GM21576 (cell line): ENCODE results near the gene ALG14.
"Not testable (repeated sequence)": the region's sequence is repeated elsewhere in the genome, so short reads cannot be mapped to it uniquely, and the experiment has no call there.

Experiments
- ATAC-seq: cut with Tn5 transposase; IDR thresholded peaks from one replicate; pipeline ENCODE4 v1.9.1; 2021; ENCODE audit warnings: mild to moderate bottlenecking, moderate library complexity; ENCODE audit not compliant: unreplicated experiment

The ALG14 gene, protein sequence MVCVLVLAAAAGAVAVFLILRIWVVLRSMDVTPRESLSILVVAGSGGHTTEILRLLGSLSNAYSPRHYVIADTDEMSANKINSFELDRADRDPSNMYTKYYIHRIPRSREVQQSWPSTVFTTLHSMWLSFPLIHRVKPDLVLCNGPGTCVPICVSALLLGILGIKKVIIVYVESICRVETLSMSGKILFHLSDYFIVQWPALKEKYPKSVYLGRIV

DNA sequence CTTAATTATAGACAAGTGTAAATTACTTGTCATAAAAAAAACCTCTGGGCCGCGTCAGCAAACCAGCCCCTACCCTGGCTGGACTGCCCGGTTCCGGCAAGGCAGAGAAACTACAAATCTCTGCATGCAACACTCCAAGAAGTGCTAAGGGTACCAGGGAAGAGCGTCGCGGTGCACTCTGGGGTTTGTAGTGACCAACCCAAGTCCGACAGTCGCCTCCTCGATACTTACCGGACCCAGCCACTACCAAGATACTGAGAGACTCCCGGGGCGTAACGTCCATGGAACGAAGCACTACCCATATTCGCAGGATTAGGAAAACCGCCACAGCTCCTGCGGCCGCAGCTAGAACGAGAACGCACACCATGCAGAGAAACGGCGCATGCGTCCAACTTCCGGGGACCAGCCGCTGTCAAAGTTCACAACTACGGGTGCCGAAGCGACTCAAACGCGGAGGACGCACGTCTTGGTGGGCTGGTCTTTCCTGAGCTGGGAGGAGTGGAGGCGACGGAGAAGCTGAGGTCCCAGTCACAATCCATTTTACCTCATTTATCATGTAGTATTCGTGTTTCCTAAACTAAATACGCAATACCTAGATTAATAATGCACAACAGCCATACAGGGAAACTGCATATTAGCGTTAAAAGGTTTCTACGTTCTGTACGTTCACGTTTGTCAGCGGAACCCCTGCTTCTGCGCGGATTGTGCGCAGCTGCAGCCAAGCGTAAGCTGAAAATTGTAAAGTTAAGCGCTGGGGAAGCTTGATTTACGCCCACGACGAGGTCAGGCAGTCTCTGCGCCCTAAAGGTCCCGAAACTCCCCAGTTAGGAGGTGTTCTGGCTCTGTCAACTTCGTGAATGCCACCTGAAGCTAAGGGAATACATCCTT lies at the start of gene ALG14:
ALG14 (minus strand) TSS at position 420 of the 888 bp plus-strand sequence; CDS start at position 367, 53 bp downstream.
- ATAC-seq: peak; percentile 98

DNA sequence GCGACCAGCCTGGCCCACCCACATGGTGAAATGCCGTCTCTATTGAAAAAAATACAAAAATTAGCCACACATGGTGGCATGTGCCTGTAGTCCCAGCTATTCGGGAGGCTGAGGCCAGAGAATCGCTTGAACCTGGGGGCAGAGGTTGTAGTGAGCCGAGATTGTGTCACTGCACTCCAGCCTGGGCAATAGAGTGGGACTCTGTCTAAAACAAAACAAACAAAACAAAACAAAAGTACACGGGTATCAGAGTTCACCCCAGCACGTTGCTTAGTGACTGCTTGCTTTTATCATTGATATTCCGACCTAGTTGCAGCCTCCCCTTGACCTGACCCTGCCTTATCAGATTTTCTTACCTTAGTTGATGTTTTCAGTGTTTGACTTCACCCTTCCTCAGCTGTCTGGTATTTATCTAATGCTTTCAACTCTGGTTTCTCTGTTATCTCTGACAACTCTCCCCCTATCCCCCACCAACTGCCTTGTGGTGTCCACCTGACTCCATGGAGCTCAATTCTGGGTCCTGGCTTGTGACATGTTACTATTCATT lies 49.5 kb upstream of the ALG14 start:
- no peak for ATAC-seq

DNA sequence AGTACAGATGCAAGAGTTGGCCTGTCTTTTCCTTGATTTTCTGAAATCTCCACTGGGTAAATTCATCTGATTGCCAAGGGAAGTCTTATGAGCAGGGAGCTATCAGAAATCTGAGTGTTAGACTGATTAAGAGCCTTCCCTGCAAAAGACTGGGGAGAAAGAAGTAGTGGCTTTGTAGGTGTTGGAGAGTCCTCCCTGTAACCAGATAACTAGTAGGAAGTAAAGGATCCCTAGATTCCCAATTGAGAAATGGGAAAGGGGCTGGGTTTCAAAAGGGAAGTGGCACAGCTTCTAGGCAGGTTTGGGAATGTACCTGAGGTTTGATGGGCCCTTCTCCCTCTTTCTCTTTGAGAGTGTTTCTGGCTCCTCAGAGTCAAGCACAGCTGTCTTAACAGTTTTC lies 46.5 kb upstream of the ALG14 start:
- ATAC-seq: no peak

DNA sequence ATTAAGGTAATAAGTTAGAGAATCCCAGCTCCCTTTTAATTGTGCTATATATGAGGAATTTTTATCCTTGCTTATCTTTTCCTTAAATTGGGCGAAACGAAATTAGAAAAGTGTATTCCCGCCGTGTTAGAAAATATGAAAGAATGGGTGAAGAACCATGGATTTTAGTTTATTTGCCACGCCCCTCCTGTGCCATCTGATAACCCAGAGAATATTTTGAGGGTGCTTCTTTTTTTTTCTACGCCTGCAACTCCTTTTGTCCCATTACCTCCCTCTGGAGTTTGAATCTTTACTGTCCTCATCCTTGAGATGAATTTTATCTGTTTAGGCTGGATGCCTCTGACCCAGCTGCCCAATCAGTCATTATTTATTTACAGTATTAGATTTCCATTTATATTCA lies 46.0 kb upstream of the ALG14 start:
- ATAC-seq: no peak

DNA sequence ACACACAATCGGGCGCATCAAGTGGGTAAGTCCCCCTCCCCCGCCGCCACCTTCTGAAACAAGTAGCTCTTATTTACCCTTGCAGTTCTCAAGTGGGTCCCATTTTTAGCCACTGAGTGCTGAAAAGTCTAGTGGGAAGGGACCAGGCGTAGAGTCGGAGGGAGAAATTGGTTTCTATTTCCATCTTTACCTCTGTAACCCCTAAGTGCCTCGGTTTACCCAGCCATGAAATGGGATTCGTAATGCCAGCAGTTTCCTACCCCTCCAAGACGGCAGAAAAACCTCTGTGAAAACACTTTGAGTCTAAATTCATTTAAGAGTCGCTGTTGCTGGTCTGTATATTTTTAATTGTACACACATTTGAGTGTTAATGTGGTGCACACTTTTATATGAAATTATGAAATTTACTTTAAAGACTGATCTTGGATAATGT lies 45.3 kb upstream of the ALG14 start:
- no peak for ATAC-seq

DNA sequence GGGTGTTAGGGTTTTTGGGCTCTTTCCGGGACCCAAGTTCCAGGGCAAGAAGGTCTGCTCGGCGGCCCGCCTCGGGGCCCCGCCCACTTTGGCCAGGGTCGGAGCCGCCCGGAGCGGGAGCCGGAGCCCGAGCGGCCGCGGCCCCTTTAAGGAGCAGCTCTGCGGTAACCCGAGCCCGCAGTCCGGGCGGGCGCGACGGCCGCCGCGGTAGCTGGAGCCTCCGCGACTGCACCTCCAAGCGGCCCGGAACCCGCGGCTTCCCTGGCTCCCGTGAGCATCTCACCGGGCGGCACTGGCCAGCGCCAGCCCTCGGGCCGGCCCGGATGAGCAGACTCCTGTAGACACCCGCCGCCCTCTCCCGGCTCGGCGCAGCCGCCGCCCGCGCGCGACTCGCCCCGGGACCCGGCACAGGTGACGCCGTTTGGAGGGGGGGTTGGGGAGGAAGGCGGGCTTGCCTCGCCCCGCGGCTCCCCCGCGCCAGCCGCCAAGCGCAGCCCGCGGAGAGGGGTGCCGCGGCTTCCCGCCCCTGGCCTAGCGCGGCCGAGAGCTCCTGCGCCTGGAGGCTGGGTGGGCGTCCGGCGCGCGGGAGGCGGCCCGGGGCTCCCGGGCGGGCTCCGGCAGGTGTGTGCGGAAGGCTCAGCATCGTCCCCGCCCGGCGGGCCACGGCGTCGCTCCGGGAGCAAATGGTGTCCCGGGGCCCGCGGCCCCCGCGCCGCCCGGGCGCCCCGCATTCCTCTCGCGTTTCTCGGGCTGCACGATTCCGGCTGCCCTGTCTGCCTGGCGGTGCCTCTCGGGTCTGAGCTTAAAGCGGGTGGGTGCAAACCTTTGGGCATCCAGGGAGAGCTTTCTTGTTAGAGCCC lies 44.7 kb upstream of the ALG14 start, which contains the start of gene TLCD4:
TLCD4 (plus strand) TSS at position 149 of the 860 bp plus-strand sequence. CDS start 26,547 bp downstream, outside the sequence.
- ATAC-seq: peak; percentile 59

DNA sequence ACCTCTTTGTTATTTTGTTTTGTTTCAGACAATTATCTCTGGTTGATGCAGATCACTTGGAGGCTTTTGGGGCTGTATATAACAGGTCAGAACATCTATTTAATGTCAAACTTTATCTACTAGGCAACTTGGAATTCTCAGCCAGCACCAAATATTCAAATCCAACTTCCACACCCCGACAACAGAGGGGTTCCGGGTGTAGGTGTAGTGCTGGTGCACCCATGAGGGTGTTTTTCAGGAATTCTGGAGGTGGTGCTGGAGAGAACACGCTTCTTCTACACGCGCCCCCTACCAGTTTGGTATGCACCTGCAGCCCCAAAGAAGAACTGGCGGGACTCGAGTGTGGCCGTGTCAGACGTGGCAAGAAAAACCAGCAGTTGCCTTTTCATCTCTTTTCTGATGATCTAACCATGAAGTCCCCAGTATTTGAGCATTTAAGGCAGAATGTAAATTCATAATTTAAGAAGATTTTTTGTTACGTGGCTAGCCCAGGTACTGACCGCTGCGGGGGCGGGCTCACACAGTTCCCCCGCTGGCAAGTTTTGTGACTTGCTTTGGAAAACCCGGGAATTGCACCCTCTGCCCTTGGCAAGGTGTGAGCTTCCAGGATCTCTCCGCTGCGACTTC lies 43.9 kb upstream of the ALG14 start:
- peak; percentile 73 for ATAC-seq

DNA sequence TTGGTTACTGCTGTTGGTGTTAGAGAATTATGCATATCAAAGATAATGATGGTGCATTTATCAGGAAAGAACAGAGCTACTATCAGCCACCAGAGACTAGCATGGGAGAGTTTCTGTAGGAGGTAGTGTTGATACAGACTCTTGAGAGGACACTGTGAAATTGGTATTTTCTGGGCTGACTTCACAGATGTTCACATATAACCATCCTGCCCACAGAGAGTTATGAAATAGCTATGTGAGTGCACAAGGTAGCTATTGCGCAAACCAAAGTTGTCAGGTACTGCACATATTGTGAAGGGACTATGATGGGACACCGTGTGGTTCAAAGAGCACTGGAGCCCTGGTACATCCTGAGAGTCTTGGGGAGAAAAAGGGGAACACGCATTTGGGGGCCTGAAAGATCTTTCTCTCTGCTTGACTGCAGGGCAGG lies 43.0 kb upstream of the ALG14 start:
- no peak for ATAC-seq

DNA sequence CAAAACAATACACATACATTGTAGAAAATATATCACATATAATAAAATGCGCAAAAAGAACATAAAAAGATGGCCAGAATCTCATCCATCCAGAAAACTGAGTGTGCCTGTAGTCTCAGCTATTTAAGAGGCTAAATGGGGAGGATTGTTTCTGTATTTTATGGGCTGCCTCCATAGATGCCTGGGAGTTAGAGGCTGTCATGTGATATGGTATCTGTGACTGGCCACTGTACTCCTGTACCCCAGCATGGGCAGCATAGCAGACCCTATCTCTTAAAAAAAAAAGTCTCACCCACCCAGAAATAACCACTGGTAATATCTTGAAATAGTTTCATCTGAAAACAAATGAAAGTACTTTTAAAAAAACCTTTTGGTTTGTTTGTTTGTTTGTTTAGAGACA lies 40.9 kb upstream of the ALG14 start:
- ATAC-seq: no peak

DNA sequence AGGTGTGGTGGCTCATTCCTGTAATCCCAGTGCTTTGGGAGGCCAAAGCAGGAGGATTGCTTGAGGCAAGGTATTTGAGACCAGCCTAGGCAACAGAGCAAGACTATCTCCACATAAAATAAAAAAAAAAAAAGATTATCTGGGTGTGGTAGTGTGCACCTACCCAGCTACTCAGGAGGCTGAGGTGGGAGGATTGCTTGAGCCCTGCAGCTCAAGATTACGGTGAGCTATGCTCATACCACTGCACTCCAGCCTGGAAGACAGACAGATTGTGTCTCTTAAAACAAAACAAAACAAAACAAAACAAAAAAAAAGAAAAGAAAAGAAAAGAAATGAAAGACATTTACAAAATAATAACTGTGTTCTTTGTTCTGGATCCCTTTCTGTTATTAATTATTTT lies 38.3 kb upstream of the ALG14 start:
- no peak for ATAC-seq

DNA sequence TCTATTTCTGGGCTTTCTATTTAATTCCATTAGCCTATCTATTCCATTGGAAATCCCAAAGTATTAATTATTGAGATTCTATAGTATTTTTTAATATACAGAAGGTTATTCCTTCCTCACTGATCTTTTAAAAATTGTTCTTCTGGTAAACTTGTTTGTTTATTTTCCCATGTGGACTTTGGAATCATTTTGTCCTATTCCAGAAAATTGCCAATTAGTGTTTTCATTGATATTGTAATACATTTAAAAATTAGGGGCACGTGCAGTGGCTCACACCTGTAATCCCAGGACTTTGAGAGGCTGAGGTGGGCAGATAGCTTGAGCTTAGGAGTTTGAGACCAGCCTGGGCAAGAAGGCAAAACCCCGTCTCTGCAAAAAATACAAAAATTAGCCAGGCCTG lies 36.0 kb upstream of the ALG14 start:
- ATAC-seq: no peak

DNA sequence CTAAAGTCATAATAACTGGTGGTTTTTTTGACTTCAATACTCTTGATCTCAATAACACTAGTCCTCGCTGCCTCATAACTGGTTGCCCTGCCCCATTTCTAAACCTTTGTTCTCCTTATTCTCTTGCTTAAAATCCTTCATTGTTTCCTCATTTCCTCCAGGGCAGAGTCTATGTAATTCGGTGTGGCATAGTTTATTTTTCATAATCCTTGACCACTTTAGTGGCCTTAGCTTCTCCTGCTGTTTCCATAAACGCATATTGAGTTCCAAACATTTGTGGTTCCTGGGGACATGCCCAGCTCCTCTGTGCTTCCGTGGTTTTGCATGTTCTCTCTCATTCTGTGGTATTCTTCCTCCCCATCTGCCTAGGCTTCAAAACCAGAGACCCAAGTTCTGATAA lies 25.4 kb upstream of the ALG14 start:
- no peak for ATAC-seq

DNA sequence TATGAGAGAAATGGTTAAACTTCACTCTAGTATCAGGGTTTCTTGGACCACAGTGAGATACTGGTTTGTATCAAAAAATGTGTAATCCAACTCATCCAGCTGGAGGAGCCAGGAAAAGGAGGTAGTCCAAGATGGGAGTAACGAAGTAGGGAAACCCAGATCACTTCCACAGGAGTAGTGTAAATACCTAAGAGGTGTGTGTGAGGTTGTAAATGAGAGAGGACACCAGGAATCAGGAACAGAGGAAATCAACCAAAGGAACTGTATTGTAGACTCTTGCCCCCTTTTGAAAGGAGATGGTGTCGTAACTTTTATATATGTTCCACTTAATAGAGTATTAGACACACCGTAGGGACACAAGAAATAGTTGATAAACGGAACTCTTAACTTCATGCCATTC lies 24.7 kb upstream of the ALG14 start:
- no peak for ATAC-seq

DNA sequence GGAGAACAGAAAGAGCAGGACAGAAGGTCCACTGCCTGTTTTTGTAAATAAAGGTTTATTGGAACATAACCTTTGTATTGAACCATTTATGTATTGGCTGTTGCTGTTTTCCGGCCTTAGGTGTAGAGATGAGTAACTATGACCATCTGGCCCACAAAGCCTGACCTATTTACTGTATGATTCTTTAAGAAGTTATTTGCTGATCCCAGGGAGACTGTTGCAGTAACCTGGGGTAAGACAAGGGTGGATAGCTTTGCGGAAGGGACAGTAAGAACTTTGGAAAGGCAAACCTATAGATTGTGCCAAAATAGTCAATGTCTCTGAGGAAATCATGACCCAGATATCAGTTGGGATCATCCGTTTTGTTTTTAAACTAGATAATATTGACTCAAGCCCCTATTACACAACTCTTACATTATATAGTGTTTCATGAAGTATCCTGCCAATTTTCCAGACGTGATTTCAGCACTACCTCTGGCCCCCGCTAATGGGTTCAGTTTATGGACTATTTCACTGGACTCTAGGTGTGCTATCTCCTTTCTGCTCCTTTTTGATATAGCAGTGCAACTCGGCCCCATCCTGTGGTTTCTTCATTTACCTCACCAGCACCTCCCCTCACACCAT lies 23.6 kb upstream of the ALG14 start:
- peak; percentile 30 for ATAC-seq

DNA sequence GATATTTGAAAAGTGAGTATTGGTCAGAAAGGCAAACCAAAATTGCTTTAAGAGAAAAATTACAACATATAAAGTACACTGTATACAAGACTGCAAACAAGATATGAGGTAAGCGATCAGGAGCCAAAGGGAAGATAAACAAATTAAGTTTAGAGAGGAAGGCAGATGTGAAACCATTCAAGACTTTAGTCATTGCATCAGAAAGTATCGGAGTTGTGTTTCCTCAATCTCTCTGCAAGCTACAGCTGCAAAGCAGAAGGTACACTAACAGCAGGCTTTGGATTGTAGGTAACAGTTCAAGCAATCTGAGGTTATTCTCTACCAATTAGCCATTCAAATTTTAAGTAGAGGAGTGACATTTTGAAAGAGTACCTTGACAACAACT lies 23.1 kb upstream of the ALG14 start:
- ATAC-seq: peak; percentile 98

DNA sequence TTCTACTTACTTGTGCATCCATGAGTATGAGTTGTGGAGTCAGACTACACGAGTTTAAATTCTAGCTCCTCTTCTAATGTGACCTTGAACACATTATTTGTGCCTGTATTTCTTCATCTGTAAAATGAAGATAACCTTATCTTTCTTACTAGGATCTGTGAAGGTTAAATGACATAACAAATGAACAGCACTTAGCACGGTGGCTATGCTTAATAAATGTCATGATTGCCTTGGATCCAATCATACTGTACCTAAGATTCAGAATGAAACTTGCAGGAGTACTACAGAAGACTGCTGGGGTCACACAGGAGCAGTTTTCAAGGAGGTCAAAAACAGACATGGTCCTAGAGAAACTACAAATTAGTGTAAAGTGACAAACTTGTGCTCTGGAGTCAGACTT lies 22.2 kb upstream of the ALG14 start:
- no peak for ATAC-seq

DNA sequence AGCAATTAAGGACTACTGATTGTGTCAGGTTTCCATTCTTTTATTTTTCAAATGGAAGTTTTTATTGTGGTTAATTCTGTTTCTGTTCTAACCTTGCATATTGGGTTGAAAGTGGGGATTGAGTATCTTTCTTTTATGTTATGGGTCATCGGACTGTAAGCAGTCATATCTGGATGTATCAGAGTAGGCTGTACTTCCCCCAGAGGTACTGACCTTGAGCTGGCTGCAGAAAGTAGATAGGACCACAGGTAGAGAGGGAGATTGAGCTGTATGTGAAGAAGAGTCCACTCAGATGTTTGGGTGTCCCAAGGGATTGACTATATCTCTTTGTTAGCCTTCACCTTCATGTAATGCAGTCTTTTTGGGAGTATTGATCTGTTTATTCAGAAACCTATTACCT lies 20.5 kb upstream of the ALG14 start:
- no peak for ATAC-seq

DNA sequence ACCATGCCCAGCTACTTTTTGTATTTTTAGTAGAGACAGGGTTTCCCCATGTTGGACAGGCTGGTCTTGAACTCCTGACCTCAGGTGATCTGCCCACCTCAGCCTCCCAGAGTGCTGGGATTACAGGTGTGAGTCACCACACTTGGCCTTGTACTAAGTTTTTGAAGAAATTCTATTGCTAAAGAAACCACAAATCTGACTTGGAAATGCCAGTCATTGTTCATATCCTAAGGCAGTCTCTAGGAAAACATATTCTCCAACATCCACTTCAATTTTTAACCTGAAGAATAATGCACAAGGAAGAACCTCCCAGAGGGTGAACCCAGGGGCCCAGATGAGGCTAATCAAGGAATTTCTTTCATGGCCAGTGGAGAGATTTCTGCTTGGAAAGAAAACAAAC lies 20.1 kb upstream of the ALG14 start:
- ATAC-seq: not testable (repeated sequence)

DNA sequence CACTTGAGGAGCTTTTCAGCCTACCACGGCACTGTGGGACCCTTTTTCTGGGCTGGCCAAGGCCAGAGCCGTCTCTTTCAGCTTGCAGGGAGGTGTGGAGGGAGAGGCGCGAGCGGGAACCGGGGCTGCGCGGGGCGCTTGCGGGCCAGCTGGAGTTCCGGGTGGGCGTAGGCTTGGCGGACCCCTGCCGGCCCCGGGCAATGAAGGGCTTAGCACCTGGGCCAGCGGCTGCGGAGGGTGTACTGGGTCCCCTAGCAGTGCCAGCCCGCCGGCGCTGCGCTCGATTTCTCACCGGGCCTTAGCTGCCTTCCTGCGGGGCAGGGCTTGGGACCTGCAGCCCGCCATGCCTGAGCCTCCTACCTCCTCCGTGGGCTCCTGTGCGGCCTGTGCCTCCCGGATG lies 18.5 kb upstream of the ALG14 start:
- ATAC-seq: not testable (repeated sequence)

DNA sequence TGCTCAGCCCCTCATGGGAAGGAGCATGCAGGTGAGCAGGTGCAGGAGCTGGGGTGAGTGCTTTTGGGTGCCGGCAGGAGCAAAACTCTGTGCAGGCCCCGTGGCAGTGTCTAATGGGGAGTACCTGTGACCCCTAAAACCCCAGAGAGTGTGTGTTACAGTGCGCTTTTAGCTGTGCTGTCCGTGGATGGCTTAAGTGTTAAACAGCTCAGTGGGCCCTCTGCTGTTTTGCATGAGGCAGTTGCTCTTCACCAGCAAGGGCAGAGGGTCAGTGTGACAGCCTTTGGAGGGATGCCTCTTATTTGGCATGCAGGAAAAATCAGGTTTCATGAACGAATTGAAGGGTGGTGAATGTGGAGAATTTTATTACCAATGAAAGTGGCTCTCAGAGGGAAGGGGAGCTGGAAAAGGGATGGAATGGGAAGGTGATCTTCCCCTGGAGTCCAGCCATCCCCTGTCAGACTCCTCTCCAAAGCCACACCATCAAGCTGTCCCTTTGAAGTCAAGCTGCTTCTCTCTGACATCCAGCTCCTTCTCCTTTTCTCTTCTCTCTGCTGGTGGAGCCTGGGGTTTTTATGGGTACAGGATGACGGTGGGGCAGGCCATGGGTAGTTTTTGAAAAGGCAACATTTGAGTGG lies 17.0 kb upstream of the ALG14 start:
- ATAC-seq: no peak
